ENCODE measurements around the gene ASPHD2.

DNA sequence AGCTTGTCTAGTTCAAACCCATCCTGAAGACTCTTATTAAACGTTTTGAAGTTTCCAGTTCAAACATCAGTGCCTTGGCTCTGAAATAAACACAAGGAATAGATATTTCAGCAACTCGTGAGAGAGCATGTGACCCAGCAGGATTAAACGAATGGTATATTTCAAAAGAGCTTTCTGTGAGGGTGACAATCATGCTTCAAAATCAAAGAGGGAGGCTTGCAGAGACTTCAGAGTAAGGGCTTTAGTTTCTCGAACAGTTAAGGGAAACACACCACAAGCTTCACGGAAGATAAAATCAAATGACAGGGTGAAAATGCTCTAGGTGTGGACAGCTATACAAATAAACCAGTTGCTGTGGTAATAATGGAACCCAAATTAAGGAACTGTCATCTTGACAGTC is 53.1 kb downstream of the ASPHD2 start:
- no peak for TF ChIP-seq GABPA (IDR thresholded peaks at IDR 0.05; ENCODE audit: low read depth)
- TF ChIP-seq POLR2A (IDR thresholded peaks at IDR 0.05; ENCODE audit: low read depth, low read length) = no peak
- TF ChIP-seq, protein P1, sequence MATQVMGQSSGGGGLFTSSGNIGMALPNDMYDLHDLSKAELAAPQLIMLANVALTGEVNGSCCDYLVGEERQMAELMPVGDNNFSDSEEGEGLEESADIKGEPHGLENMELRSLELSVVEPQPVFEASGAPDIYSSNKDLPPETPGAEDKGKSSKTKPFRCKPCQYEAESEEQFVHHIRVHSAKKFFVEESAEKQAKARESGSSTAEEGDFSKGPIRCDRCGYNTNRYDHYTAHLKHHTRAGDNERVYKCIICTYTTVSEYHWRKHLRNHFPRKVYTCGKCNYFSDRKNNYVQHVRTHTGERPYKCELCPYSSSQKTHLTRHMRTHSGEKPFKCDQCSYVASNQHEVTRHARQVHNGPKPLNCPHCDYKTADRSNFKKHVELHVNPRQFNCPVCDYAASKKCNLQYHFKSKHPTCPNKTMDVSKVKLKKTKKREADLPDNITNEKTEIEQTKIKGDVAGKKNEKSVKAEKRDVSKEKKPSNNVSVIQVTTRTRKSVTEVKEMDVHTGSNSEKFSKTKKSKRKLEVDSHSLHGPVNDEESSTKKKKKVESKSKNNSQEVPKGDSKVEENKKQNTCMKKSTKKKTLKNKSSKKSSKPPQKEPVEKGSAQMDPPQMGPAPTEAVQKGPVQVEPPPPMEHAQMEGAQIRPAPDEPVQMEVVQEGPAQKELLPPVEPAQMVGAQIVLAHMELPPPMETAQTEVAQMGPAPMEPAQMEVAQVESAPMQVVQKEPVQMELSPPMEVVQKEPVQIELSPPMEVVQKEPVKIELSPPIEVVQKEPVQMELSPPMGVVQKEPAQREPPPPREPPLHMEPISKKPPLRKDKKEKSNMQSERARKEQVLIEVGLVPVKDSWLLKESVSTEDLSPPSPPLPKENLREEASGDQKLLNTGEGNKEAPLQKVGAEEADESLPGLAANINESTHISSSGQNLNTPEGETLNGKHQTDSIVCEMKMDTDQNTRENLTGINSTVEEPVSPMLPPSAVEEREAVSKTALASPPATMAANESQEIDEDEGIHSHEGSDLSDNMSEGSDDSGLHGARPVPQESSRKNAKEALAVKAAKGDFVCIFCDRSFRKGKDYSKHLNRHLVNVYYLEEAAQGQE (IDR thresholded peaks at IDR 0.05; ENCODE audit: low read depth, low read length) = no peak
- TF ChIP-seq NBN (IDR thresholded peaks at IDR 0.05) = no peak
- TF ChIP-seq, protein P2, sequence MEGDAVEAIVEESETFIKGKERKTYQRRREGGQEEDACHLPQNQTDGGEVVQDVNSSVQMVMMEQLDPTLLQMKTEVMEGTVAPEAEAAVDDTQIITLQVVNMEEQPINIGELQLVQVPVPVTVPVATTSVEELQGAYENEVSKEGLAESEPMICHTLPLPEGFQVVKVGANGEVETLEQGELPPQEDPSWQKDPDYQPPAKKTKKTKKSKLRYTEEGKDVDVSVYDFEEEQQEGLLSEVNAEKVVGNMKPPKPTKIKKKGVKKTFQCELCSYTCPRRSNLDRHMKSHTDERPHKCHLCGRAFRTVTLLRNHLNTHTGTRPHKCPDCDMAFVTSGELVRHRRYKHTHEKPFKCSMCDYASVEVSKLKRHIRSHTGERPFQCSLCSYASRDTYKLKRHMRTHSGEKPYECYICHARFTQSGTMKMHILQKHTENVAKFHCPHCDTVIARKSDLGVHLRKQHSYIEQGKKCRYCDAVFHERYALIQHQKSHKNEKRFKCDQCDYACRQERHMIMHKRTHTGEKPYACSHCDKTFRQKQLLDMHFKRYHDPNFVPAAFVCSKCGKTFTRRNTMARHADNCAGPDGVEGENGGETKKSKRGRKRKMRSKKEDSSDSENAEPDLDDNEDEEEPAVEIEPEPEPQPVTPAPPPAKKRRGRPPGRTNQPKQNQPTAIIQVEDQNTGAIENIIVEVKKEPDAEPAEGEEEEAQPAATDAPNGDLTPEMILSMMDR (IDR thresholded peaks at IDR 0.05 in 2 of 3, conservative IDR thresholded peaks at IDR 0.05 in 1 of 3; ENCODE audit: control insufficient read depth in 2 of 3, extremely low read depth in 1 of 3, insufficient read depth in 1 of 3, low read depth in 3 of 3, low read length in 3 of 3) = no peak
- TF ChIP-seq, protein P3, sequence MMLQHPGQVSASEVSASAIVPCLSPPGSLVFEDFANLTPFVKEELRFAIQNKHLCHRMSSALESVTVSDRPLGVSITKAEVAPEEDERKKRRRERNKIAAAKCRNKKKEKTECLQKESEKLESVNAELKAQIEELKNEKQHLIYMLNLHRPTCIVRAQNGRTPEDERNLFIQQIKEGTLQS (IDR thresholded peaks at IDR 0.05; ENCODE audit: borderline replicate concordance, extremely low read depth, low read depth, low read length) = no peak
- no peak for TF ChIP-seq ZNF207 (IDR thresholded peaks at IDR 0.05; ENCODE audit: borderline replicate concordance)
- TF ChIP-seq RFX5 (IDR thresholded peaks at IDR 0.05; ENCODE audit: low read depth, low read length) = no peak
- no peak for TF ChIP-seq MEF2A (IDR thresholded peaks at IDR 0.05; ENCODE audit: insufficient read depth, low read depth, low read length)
